ENCODE measurements around the gene LBR. TPM values are rescaled to one million over a fixed set of nuclear protein-coding genes. Genes with fewer than 3 reads are reported as not detected.

The LBR gene
- total RNA-seq, 4 donors from 2014 or later: 17.7 to 30.8 (median 25.1) TPM

GRCh38 chr1:225407755-225408154, 20.1 kb downstream of the LBR start:
- Histone ChIP-seq H3K36me3 (peaks cover 4 to 79% (median 5%) of the 10 kb centered on the region in 3 donors), H3K27ac (no peak overlapping the region), H3K4me3 (no peak overlapping the region), H3K9me3 (no peaks in the 10 kb centered on the region), H3K27me3 (no peaks in the 10 kb centered on the region), H3K4me1 (no peaks in the 10 kb centered on the region)
- 93 to 94% methylated on average over 2 of the region's 2 CpGs for WGBS, 2 donors
- TF ChIP-seq EP300 (IDR thresholded peaks at IDR 0.05) (no peak), CTCF (IDR thresholded peaks at IDR 0.05) (no peak), POLR2A (IDR thresholded peaks at IDR 0.05) (no peak)
- no peak for DNase-seq (ENCODE audit: low spot score in 2 of 2)

GRCh38 chr1:225406976-225407725, 20.7 kb downstream of the LBR start:
- H3K4me3 ChIP-seq: no peak overlapping the region
- DNase-seq (ENCODE audit: low spot score in 2 of 2): no peak
- no peaks in the 10 kb centered on the region for H3K4me1 ChIP-seq
- peaks cover 4 to 79% (median 5%) of the 10 kb centered on the region in 3 donors for H3K36me3 ChIP-seq
- no peaks in the 10 kb centered on the region for H3K9me3 ChIP-seq
- TF ChIP-seq EP300 (IDR thresholded peaks at IDR 0.05) (no peak), POLR2A (IDR thresholded peaks at IDR 0.05) (no peak), CTCF (IDR thresholded peaks at IDR 0.05) (no peak)
- no peaks in the 10 kb centered on the region for H3K27me3 ChIP-seq
- H3K27ac ChIP-seq: no peak overlapping the region
- WGBS, 2 donors: 96 to 97% methylated on average over 8 of the region's 8 CpGs

GRCh38 chr1:225400968-225401367, 26.9 kb downstream of the LBR start:
- Histone ChIP-seq H3K36me3 (peaks cover 0 to 81% (median 0%) of the 10 kb centered on the region in 3 donors), H3K9me3 (no peaks in the 10 kb centered on the region), H3K27ac (no peak overlapping the region), H3K27me3 (no peaks in the 10 kb centered on the region), H3K4me1 (no peaks in the 10 kb centered on the region), H3K4me3 (no peak overlapping the region)
- no peak for TF ChIP-seq POLR2A (IDR thresholded peaks at IDR 0.05)
- TF ChIP-seq EP300 (IDR thresholded peaks at IDR 0.05): no peak
- no peak for TF ChIP-seq CTCF (IDR thresholded peaks at IDR 0.05)
- 87 to 95% methylated on average over 5 of the region's 5 CpGs for WGBS, 2 donors
- DNase-seq (ENCODE audit: low spot score in 2 of 2): no peak

- Histone ChIP-seq H3K36me3 (peaks cover 0 to 47% (median 0%) of the 10 kb centered on the region in 3 donors), H3K27me3 (no peaks in the 10 kb centered on the region), H3K4me3 (no peak overlapping the region), H3K9me3 (no peaks in the 10 kb centered on the region), H3K27ac (no peak overlapping the region), H3K4me1 (no peaks in the 10 kb centered on the region)
- 91 to 95% methylated on average over 2 of the region's 2 CpGs for WGBS, 2 donors
- TF ChIP-seq EP300 (IDR thresholded peaks at IDR 0.05) (no peak), CTCF (IDR thresholded peaks at IDR 0.05) (no peak)
- DNase-seq (ENCODE audit: low spot score in 2 of 2): no peak
These were observed 31.5 kb downstream of the LBR start for GRCh38 chr1:225396357-225396756.

GRCh38 chr1:225389843-225390242, 38.0 kb downstream of the LBR start:
- Histone ChIP-seq H3K4me1 (no peaks in the 10 kb centered on the region), H3K27ac (no peak overlapping the region)
- WGBS, 2 donors: 91% methylated on average over 4 of the region's 4 CpGs

More at GRCh38 chr1:225389843-225390242, 38.0 kb downstream of the LBR start:
- Histone ChIP-seq H3K4me3 (no peak overlapping the region), H3K9me3 (no peaks in the 10 kb centered on the region), H3K27me3 (no peaks in the 10 kb centered on the region), H3K36me3 (no peaks in the 10 kb centered on the region)
- TF ChIP-seq EP300 (IDR thresholded peaks at IDR 0.05): no peak
- no peak for DNase-seq (ENCODE audit: low spot score in 2 of 2)
